HCT116 (cell line): ENCODE measurements around the gene EPHA1.

Source experiments
- EZH2phosphoT487 ChIP-seq: fragments of 200-600 bp; IDR thresholded peaks from 2 replicates; pipeline ENCODE4 v1.6.1; 2018; ENCODE audit warnings: antibody characterized with exemption, borderline replicate concordance
- RAD21 ChIP-seq: IDR thresholded peaks from 2 replicates; pipeline ENCODE4 v1.6.1; 2012; ENCODE audit warnings: low read depth, mild to moderate bottlenecking
- YY1 ChIP-seq: IDR thresholded peaks from 2 replicates; pipeline ENCODE4 v1.6.1; 2011; ENCODE audit warnings: low read length, low read depth, moderate library complexity, mild to moderate bottlenecking; ENCODE audit not compliant: insufficient replicate concordance; ENCODE audit errors: extremely low read depth

DNA sequence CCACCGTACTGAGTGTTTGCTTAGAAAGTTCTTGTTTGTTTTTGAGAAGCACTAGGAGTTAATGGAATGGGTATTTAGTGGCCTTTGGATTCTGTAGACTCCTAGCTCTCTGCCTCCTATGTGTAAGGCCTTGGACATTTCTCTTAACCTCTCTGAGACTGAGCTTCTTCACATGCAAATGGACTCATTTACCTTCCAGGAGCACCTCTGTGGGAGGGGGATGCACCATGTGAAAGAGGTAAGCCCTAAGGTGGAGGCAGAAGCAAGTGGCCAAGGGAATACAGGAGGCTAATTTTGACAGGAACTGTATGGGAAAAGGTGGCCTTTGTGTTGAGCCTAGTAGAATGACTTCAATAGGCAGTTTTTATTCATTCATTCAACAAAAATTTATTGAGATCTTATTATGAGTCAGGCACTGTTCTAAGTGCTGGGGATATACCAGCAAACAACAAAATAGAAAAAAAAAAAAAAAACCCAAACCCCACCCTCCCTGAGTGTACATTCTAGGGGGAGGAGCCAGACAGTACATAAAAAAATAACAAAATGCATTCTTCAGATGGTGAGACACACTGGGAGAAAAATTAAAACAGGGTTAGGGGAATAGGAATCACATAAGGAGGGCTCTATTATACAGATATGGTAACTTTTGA is 9.2 kb upstream of the EPHA1 start:
- TF ChIP-seq YY1 (no peak), RAD21 (no peak), EZH2phosphoT487 (no peak)
